Measurements from ENCODE around the gene TNFSF13B.
"Not testable (repeated sequence)": the region's sequence is repeated elsewhere in the genome, so short reads cannot be mapped to it uniquely, and the experiment has no call there.

The TNFSF13B gene, protein sequence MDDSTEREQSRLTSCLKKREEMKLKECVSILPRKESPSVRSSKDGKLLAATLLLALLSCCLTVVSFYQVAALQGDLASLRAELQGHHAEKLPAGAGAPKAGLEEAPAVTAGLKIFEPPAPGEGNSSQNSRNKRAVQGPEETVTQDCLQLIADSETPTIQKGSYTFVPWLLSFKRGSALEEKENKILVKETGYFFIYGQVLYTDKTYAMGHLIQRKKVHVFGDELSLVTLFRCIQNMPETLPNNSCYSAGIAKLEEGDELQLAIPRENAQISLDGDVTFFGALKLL

DNA sequence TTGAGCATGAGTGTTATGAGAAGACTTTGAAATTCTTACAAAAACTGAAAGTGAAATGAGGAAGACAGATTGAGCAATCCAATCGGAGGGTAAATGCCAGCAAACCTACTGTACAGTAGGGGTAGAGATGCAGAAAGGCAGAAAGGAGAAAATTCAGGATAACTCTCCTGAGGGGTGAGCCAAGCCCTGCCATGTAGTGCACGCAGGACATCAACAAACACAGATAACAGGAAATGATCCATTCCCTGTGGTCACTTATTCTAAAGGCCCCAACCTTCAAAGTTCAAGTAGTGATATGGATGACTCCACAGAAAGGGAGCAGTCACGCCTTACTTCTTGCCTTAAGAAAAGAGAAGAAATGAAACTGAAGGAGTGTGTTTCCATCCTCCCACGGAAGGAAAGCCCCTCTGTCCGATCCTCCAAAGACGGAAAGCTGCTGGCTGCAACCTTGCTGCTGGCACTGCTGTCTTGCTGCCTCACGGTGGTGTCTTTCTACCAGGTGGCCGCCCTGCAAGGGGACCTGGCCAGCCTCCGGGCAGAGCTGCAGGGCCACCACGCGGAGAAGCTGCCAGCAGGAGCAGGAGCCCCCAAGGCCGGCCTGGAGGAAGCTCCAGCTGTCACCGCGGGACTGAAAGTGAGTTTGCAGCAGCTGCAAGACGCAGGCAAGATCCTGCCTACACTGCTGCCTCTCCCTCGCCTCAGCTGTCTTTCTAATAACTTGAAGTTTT is at the start of gene TNFSF13B:
TNFSF13B (plus strand) TSS at position 118 of the 728 bp plus-strand sequence; CDS start at position 296, 178 bp downstream.
- no peak for FAIRE-seq

DNA sequence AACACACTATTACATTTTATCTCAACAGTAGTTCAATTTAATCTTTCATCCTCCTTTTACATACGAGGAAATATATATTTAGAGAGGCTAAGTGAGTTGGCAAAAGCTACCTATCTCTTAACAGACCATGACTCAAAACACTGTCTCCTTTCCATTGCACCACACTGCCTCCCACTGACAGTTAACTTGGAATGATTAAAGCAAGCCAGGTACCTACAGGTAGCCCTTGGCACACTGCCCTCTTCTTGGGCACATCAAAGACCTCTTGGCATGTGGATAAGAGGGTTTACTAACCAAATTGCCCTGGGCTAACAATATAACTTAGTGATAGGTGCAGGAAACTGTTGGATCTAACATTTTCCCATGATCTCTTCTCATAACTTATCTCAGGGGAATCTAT is 49.5 kb upstream of the TNFSF13B start:
- no peak for FAIRE-seq

DNA sequence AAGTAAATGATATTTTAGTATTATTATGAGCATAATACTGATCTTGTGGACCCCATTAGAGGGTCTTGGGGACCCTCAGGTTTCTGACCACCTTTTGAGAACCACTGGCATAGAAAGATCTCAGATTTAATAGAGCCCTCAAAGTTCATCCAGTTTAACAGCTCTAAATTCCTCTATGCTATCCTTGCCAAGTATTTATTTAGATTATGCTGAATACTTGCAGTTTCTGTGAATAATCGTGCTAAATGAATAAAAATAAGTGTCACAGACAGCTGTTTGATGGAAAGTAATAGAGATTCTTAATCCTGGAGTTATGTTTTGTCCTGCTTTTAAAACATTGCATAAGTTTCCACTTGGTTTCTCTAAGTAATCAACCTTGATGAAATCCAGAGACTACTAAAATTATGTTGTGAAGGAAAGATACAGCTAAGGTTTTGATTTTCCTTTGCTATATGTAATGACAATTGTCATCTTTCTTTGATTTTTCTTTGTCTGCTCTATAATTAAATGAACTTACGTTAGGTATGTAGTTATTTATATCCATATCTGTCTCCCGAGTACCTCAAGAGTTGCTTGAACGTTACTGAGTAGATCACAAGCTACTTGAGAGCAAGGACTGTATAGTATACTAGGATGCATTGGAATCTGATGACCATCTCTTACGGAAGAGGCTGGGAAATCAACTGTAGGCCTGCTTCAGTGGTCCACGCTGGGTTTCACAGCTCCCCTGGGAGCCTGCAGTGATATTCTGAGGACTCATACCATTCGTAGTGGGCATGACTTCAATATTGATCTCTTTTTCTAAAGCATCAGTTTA is 45.6 kb upstream of the TNFSF13B start:
- FAIRE-seq = no peak

DNA sequence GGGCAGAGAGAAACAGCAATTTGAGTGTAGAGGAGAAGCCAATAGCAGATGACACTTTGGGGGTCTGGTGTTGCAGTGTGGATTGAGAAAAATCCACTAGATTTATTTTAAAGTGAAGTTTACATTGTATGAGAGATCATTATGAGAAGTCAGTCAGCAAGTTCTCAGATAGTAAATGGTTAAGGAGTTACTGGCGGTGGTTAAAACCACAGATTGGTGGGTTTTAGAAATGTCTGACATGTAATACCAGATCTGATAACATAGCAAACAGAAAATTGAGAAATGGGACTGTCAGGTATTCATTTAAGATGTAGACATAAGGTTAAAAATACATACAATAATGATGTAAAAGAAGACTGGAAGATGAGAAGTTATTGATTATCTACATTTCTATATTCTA is 44.1 kb upstream of the TNFSF13B start:
- no peak for FAIRE-seq

DNA sequence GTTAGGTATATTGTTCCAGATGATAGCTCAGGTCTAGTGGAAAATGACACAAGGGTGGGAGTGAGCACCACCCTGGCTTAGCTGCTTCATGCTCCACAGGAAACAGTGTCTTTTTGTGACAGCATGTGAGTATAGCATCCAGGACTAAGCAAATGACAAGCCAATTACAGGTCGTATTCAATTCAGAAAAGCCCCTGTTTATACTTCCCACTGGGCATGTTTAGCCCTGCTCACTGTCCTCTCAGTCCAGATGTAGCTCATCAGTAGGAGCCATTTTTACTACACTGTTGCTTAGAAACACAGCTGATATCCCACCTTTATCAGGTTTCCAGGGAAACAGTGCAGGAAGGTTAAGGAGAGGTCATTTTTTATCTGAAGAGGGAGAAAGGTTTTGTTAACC is 43.3 kb upstream of the TNFSF13B start:
- FAIRE-seq = no peak

DNA sequence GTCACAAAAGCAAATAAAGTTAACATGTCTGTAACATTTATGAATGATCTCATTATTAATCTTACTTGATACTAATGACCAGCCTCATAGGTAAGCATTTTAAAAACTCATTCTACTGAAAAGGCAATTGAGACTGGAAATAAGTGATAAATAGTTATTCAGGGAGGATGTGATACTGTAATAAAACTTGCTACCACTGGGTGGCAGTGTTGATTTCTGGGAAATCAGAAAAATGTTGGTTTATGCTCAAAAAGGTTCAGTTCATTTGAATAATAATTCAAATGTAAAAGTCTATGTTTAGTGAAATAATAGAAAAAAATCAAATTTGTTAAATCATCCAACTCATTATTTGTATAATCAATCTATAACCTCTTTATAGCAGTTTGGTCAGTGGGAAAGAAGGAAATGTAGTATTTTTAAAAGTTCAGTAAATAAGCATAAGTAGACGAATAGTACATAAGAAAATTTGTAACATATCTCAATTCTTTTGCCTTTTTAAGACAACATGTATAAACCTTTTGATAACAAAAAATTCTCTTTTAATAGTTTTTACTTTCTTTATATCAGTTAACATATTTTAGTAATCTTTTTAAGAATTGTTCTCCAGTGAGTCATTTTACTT is 41.8 kb upstream of the TNFSF13B start:
- peak; percentile 96 for FAIRE-seq

DNA sequence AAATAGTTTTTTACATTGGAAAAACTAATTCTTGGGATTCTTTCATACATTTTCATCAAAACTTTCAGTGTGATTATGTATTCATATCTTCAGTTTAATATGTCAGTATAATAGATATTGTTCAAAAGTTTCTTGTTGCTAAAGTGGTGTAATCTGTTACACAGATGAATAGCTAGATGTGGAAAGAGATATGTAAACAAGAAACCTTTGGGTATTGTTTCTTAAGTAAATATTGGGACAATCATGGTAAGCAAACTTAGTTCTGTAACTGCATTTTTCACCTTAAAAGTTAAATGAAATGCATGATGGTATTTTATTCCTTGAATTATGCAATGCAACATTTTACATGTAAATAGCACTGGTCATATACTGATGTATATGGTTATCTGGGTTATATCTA is 39.1 kb upstream of the TNFSF13B start:
- no peak for FAIRE-seq

DNA sequence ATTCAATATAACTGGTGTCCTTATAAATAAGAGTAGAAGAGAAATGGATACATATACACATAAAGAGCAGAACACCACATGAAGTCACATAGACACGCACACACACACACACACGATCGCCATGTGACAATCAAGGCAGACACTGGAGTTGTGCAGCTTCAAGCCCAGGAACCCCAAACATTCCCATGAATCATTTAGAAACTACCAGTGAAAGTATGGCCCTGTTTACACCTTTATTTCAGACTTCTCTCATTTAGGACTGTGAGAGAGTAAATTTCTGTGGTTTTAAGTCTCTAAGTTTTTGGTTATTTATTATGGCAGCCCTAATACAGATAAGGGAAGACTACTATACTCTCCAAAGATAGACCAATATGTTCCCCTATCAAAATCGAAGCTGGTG is 20.4 kb upstream of the TNFSF13B start:
- no peak for FAIRE-seq

DNA sequence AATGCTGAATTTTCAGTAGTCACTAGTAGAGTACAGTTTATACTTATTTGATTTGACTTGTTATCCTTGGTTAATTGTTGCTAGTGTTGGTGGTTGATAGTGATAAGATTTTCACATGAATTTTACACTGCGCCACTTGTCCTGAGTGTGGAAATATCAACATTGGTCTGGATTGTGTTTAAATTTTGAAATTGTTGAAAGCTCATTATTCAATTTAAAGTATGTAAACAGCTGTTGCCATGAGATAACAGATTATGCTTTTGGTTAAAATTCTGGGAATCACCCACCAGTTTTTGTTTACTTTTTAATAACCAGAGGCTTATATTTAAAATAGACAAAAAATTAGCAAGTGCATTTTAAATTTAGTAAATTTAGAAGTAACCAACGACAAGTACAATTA is 12.3 kb upstream of the TNFSF13B start:
- no peak for FAIRE-seq

DNA sequence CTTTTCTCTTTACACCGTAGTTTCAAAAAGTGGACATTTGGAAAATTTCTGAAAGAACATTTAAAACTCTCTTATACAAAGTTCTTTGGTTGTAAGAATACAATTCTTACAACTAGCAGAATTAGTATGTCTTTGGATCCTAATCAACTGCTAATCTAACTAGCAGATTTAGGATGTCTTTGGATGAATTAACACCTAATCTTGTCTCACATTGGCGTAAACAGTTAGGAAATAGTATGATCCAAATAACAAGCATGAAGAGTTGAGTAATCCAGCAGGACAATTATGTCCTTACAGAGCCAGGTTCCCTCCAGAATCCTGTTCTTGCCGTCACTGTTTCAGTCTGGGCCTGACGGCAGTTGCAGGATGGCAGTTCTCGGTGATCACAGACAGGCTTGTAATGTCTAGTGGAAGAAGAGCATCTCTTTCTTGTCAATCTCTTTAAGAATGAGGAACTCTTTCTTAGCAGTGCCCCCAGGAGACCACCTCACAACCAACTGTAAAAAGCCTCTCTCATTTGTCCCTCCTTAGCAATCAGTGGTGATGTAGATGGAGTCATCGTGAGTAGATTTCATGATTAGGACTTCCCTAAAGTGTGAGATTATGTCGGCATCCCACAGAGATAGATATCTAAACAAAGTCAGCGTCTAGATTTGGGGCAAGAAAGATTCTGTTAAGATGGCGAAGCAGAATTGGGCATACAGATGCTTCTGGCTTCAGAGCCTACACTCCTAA is 5.7 kb upstream of the TNFSF13B start:
- no peak for FAIRE-seq

DNA sequence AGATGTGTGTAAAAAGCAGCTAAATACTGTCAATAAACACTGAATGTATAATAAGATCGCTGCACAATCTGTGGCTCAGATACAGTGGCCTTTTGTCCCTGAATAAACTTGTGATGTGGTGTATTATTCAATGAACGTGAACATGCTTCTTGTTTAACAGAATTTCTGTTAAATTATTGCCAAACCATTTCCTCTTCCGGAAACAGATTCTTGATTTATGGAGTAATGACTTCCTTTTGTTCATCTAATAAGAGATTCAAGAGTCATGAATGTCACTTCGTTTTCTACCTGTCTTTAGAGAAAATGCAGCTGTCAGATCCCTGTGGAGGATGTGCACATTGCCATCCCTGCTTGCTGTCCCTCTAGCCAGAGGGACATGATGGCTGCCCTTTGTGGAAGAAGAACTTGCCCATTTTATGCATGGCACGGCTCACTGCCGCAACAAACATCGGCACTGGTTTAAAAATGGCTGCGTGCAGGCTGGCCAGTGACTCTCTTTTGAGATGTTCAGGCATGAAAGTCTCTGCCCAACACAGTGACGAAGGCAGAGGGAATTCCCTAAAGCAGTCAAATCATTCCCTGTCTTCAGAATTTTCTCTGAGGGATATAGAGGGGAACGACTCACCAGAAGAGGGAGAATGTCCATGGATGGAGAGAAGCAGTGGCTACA is 3.1 kb upstream of the TNFSF13B start:
- FAIRE-seq = no peak

DNA sequence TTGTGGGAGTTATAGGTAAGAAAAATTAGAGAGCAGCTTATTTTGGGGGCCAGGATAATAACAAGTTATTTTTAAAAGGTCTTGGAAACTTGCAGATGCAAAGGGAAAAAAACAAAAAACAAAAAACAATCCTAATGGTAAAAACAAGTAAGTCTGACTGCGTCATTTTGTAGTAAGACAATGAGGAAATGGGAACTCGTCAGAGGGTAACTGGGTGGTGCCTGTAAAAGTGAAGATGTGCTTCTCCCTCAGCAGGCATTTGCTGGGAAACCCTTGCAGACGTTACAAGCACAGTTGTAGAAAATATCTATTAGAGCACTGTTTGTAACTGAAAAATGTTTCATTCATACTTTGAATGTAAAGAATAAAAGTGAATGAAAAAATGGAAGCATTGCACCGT is 2.2 kb upstream of the TNFSF13B start:
- no peak for FAIRE-seq

DNA sequence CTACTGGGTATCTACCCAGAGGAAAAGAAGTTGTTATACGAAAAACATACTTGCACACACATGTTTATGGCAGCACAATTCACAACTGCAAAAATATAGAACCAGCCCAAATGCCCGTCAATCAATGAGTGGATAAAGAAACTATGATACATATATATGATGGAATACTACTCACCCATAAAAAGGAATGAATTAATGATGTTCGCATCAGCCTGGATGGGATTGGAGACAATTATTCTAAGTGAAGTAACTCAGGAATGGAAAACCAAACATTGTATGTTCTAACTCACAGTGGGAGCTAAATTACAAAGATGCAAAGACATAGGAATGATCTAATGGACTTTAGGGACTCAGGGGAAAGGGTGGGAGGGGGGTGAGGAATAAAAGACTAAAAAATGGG is 1.7 kb upstream of the TNFSF13B start:
- not testable (repeated sequence) for FAIRE-seq

DNA sequence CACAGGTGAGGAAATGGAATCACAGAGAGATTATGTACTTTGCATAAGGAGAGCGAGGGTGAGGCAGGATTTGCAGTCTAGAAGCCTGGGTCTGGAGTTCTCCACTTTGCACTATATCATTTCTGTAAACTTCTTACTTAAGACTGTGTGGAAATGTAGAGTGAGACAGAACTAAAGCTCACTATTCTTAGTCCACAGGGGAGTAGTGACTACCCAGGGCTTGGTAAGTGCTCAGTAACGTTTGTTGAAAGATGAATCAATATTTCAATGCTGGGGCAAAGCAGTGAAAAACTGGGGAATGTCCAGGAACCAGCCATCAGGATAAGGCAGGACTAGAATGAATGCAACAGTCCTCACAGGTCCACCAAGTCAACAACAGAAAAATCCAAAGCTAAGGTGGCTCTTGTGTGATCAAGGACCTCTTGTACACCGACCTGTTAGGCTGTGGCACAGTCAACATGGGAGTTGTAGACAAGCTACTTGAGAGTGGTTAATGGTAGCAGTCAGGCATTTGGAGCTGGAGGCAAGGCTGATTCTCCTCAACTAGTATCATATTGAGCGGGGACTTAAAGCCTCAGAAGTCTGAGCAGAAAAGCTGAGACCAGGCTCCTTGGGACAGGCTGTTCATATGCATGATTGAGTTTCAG is 929 bp upstream of the TNFSF13B start:
- no peak for FAIRE-seq

DNA sequence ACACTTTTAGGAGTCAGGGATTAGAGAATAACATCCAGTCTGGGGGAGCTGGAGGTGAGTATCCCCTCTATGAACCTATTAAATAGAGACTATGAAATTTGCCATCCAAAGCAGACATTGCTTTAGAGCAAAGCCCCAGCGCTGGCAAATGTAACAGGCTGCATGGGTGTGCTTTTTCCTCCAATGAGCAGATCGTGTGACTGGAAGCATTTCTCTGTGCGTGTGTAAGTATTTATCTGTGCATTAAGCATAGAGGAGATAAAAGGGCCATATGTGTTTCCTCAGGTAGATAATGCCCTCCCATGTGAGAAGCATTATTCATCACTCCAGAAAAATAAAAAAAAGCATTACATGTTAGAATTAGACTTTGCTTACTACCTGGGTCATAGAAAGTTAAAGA is 924 bp downstream of the TNFSF13B start:
- FAIRE-seq = no peak

DNA sequence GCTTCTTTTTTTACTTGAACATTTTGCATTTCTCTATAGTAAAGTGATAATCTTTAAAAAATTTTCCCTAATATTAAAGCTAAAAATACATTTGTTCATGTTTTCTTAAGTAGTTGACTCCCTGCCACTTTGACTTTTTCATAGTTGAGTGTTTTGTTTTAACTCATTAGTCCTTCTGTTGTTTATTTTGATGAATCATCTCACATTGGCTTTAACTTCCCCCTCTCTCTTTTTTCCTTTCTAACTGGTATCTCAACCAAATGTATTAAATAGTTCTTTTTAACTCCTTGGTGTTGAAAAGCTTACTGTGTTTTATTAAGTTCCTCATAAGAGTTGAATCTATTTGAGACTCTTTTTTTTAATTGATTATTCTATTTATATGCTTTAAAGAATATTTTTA is 2.8 kb downstream of the TNFSF13B start:
- no peak for FAIRE-seq

DNA sequence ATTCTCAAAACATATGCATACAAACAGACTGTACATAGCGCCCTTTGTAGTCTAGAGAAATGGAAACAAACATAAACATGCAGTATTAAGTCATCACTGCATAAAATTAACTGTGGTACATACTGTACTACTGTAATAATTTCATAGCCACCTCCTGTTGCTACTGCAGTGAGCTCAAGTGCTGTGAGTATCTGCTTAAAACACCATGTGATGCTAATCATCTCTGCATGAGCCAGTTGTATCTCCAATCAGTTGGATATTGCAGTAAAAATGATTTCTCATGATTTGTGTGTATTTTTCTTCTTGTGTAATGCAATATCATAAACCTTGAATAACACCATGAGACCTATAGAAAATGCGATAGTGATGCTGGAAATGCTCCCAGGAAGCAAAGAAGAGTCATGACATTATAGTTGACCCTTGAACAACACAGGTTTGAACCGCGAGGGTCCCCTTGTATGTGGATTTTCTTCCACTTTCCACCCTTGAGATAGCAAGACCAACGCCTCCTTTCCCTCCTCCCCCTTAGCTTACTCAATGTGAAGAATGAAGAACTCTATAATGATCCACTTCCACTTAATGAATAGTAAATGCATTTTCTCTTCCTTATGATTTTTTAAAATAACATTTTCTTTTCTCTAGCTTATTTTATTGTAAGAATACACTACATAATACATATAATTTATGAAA is 4.1 kb downstream of the TNFSF13B start:
- FAIRE-seq = no peak

DNA sequence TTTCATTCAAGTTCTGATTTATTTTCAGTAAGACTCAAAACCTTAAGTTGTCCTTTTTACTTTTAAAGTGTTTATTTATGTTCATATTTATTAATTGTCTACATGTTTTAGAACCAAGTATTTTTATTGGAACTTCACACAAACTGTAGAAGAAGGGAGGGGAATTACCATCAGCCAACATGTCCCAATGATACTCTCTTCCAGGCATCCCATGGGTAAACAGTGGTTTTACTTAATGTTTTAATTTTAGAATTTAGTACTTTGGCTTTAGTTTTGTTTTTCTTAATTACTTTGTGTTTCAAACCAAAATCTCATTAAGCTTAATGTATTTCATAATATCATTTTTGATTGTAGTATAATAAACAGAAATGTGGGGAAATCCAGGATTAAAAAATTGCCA is 5.2 kb downstream of the TNFSF13B start:
- no peak for FAIRE-seq

DNA sequence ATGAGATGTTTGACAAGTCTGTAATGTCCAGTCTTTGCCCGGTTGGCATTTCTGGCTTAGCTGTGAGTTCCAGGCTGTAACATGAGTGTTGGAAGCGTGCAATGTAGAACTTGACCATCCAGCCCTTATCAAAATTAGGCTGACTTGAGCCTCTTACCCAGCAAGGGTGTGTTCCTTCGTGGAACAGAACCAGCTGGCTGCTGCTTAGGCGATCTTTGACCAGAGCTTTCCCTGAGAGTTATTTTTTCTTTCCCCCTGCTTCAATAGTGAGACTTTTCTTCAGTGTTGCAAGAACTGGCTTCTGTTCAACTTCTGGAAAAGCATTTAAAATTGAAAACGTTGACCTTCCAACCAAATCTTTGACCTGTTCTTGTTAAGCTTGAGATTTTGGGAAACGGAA is 6.5 kb downstream of the TNFSF13B start:
- FAIRE-seq = no peak

DNA sequence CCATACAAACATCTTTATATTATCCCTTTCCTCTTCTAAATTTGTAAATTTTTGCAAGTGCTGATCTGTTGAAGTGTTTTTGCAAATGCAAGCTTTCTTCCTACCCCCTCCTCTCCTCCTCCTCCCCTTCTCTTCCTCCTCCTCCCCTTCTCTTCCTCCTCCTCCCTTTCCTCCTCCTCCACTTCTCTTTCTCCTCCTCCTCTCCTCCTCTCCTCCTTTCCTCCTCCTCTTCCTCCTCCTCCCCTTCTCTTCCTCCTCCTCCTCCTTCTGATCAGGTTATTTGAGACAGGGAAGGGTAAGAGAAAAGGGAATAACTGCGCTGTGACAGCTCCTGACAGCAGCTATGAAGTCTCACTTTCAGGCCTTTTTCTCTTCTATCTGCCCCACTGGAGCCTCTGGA is 8.9 kb downstream of the TNFSF13B start:
- no peak for FAIRE-seq

DNA sequence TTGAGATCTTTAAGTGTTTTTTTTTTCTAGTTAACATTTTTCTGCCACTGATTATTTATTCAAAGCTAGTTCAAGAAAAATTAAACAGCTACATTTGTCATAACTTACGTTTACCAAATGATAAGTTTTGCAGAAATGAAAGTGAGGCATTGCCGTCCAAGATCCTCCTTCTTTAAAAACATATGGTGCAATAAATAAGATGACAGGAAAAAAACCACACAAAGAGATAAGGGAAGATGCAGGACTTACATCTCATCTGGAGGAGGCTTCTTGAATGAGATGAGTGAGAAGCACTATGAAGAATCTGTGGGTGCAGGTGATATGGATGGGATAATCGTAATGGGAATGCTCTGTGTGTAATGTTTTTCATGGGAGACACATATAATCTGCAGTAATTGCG is 12.4 kb downstream of the TNFSF13B start:
- no peak for FAIRE-seq

Measured in A204.1 (cell line).